WERI-Rb-1 (cell line): ENCODE data around the gene TRIM52.
"Not testable (repeated sequence)": the region's sequence is repeated elsewhere in the genome, so short reads cannot be mapped to it uniquely, and the experiment has no call there.

Experiments used
- DNase-seq: peaks from one replicate; pipeline ENCODE4 v3.0.0-alpha.2; 2020
- H3K27ac ChIP-seq: fragments of 250-450 bp; sonication (Bioruptor Pico); 2 replicates; pipeline ENCODE4 v1.5.1; 2020; ENCODE audit warnings: mild to moderate bottlenecking, moderate library complexity
- H3K27me3 ChIP-seq: fragments of 250-450 bp; sonication (Bioruptor Pico); 2 replicates; pipeline ENCODE4 v1.5.1; 2021; ENCODE audit warnings: mild to moderate bottlenecking, low read depth, moderate library complexity; ENCODE audit not compliant: insufficient read depth, severe bottlenecking
- H3K36me3 ChIP-seq: fragments of 250-450 bp; sonication (Bioruptor Pico); 2 replicates; pipeline ENCODE4 v1.5.1; 2020; ENCODE audit warnings: mild to moderate bottlenecking, moderate library complexity
- H3K4me3 ChIP-seq: 2 replicates; pipeline ENCODE4 v1.5.1; 2011; ENCODE audit warnings: low read depth, mild to moderate bottlenecking, control low read depth, low read length
- H3K9me3 ChIP-seq: fragments of 250-450 bp; sonication (Bioruptor Pico); 2 replicates; pipeline ENCODE4 v1.5.1; 2021; ENCODE audit warnings: mild to moderate bottlenecking, moderate library complexity; ENCODE audit not compliant: severe bottlenecking
- TF ChIP-seq, protein P1 (sequence below): IDR thresholded peaks from 2 replicates; pipeline ENCODE4 v1.5.1; 2011; ENCODE audit warnings: low read depth, mild to moderate bottlenecking, control low read depth, inconsistent platforms, low read length

The TRIM52 gene

GRCh38 chr5:181281984-181282316 lies 21.0 kb upstream of the TRIM52 start:
- Histone ChIP-seq H3K36me3 (no peaks in the 10 kb centered on the region), H3K27me3 (no peaks in the 10 kb centered on the region), H3K4me3 (no peak overlapping the region)

GRCh38 chr5:181281077-181281983 lies 20.4 kb upstream of the TRIM52 start:
- Histone ChIP-seq H3K27me3 (no peaks in the 10 kb centered on the region), H3K27ac (no peak overlapping the region), H3K9me3 (no peaks in the 10 kb centered on the region), H3K4me3 (no peak overlapping the region), H3K36me3 (no peaks in the 10 kb centered on the region)
- no peak for DNase-seq
- TF ChIP-seq, protein P1, sequence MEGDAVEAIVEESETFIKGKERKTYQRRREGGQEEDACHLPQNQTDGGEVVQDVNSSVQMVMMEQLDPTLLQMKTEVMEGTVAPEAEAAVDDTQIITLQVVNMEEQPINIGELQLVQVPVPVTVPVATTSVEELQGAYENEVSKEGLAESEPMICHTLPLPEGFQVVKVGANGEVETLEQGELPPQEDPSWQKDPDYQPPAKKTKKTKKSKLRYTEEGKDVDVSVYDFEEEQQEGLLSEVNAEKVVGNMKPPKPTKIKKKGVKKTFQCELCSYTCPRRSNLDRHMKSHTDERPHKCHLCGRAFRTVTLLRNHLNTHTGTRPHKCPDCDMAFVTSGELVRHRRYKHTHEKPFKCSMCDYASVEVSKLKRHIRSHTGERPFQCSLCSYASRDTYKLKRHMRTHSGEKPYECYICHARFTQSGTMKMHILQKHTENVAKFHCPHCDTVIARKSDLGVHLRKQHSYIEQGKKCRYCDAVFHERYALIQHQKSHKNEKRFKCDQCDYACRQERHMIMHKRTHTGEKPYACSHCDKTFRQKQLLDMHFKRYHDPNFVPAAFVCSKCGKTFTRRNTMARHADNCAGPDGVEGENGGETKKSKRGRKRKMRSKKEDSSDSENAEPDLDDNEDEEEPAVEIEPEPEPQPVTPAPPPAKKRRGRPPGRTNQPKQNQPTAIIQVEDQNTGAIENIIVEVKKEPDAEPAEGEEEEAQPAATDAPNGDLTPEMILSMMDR = no peak

More at GRCh38 chr5:181281984-181282316, 21.0 kb upstream of the TRIM52 start:
- DNase-seq = no peak
- no peaks in the 10 kb centered on the region for H3K9me3 ChIP-seq
- no peak overlapping the region for H3K27ac ChIP-seq
- TF ChIP-seq, protein P1 = no peak

DNA sequence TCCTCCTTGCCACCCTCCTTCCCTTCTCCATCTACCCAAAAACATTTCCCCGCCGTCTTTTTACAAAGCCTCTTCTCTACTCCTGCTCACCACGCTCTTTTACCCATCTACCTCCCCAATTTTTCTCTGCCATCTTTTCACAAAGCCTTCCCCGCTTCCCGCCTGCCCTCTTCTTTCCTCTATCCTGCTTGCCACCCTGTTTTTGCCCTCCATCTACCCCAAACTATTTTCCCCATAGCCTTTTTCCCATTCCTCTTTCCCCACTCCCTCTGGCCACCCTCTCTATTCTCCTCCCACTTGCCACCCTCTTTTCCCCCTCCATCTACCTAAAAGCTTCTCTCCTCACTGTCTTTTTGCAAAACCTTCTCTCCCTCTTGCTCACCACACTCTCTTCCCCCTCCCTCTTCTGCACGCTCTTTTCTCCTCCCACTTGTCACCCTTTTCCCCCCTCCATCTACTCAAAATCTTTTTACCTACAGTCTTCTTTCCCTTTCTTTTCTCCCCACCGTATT lies 19.4 kb upstream of the TRIM52 start:
- Histone ChIP-seq H3K27ac (no peak overlapping the region), H3K4me3 (no peak overlapping the region), H3K36me3 (no peaks in the 10 kb centered on the region), H3K9me3 (no peaks in the 10 kb centered on the region), H3K27me3 (no peaks in the 10 kb centered on the region)
- no peak for DNase-seq
- TF ChIP-seq, protein P1 = no peak

- H3K27ac ChIP-seq, H3K27me3 ChIP-seq, H3K9me3 ChIP-seq, H3K4me3 ChIP-seq, H3K36me3 ChIP-seq, DNase-seq: not testable (repeated sequence)
These were observed 12.4 kb upstream of the TRIM52 start for GRCh38 chr5:181273433-181273744.

DNA sequence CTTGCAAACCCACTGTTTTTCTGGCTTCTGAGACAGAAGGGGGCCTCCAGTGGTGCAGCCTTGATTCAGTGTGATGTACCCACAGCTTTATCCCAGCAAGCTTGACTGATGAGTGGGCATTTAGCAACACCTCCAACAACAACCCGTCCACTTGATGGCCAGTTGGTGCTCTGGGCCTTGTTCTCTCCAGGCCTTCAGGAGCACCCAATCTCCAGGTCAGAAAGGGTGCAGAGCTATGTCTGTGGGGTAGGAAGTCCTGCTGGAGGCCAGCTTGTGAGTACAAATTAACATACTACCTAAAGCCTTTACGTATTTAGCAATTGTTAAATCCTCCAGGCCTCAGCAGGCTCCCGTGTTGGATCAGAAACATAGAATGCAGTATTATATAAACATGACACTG lies 10.1 kb upstream of the TRIM52 start:
- DNase-seq = no peak
- TF ChIP-seq, protein P1 = no peak
- H3K36me3 ChIP-seq = no peaks in the 10 kb centered on the region

DNA sequence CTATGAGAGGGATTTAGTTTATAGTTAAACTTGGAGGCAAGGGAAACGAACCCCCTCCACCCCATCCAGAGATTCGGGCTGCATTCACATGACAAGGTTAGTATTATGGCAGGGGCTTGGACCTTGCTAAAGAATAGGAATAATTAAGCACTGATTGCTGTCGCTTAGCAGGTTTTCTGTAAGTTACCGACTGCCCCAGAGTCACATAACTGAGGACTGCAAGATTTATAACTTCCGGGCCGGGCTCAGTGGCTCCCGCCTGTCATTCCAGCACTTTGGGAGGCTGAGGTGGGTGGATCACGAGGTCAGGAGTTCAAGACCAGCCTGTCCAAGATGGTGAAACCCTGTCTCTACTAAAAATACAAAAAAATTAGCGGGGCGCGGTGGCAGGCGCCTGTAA lies 7.0 kb upstream of the TRIM52 start:
- H3K27ac ChIP-seq, DNase-seq, H3K27me3 ChIP-seq, H3K9me3 ChIP-seq, H3K4me3 ChIP-seq, H3K36me3 ChIP-seq: not testable (repeated sequence)

More for the DNA sequence above, 10.1 kb upstream of the TRIM52 start:
- Histone ChIP-seq H3K9me3 (no peaks in the 10 kb centered on the region), H3K27ac (no peak overlapping the region), H3K27me3 (no peaks in the 10 kb centered on the region), H3K4me3 (no peak overlapping the region)

GRCh38 chr5:181267291-181267904 lies 6.5 kb upstream of the TRIM52 start:
- not testable (repeated sequence) for H3K4me3 ChIP-seq, H3K9me3 ChIP-seq, H3K36me3 ChIP-seq, H3K27me3 ChIP-seq
- 0 out of 2 replicates have a peak overlapping the region, but pooled peaks have one; percentile 17 for H3K27ac ChIP-seq
- peak; percentile 60 for DNase-seq
